ENCODE results near the gene MKNK2. TPM values are rescaled to one million over a fixed set of nuclear protein-coding genes. Genes with fewer than 3 reads are reported as not detected.

MKNK2 gene
- polyA plus RNA-seq, 1 of the 3 experiments (the other 2 are of a cell fraction): 65.4 TPM

- Histone ChIP-seq H3K27ac (ENCODE audit: low read depth in 2 of 2, low read length in 1 of 2) (peak overlapping the region in 1 of 2 experiments; percentile 54; a peak in 1 of 4 replicates), H3F3A (replicated peaks; ENCODE audit: insufficient read depth) (peaks cover 6% of the 10 kb centered on the region), H3K79me2 (ENCODE audit: insufficient read depth) (peaks cover 36% of the 10 kb centered on the region), H3K4me2 (no peak overlapping the region), H3K27me3 (ENCODE audit: insufficient read depth) (no peaks in the 10 kb centered on the region), H3K4me3 (ENCODE audit: low read depth in 2 of 2, low read length in 1 of 2) (no peak overlapping the region), H3K9ac (no peak overlapping the region), H2AFZ (ENCODE audit: low read depth) (no peak overlapping the region), H3K9me2 (no peaks in the 10 kb centered on the region), H3K4me1 (ENCODE audit: control insufficient read depth in 1 of 2, insufficient read depth in 2 of 2, low read depth in 1 of 2, low read length in 1 of 2) (peaks cover 25 to 69% of the 10 kb centered on the region in 2 experiments; a peak in 3 of 4 replicates), H3K9me3 (no peaks in the 10 kb centered on the region), H4K20me1 (ENCODE audit: insufficient read depth) (peaks cover 75% of the 10 kb centered on the region), H3K36me3 (replicated peaks in 1 of 2; ENCODE audit: control insufficient read depth in 1 of 2, insufficient read depth in 2 of 2, low read length in 1 of 2) (peaks cover 4 to 55% of the 10 kb centered on the region in 2 experiments)
- ChIA-PET CTCF (interaction anchor here (0.6 kb wide), 1 partner anchor 105 kb away, joined by 3 read pairs; no protein-coding TSS in a partner anchor), POLR2A (no interaction called here)
- WGBS (ENCODE audit: low lambda C conversion rate): 96% methylated on average over 17 of the region's 18 CpGs
- TF ChIP-seq RFX5 (IDR thresholded peaks at IDR 0.05; ENCODE audit: low read length): no peak
- no peak for TF ChIP-seq REST (IDR thresholded peaks at IDR 0.05; ENCODE audit: low read depth, low read length)
- no peak for TF ChIP-seq ZBTB33 (IDR thresholded peaks at IDR 0.05; ENCODE audit: borderline replicate concordance, low read depth)
- no peak for TF ChIP-seq EP300 (IDR thresholded peaks at IDR 0.05; ENCODE audit: borderline replicate concordance in 1 of 2, low read depth in 1 of 2, low read length in 1 of 2)
- TF ChIP-seq SIN3A (IDR thresholded peaks at IDR 0.05; ENCODE audit: borderline replicate concordance, low read depth, low read length): no peak
- no peak for DNase-seq
These were observed 6.1 kb downstream of the MKNK2 start for GRCh38 chr19:2044709-2045500.

GRCh38 chr19:2043961-2044708, 6.9 kb downstream of the MKNK2 start:
- Histone ChIP-seq H3K36me3 (replicated peaks in 1 of 2; ENCODE audit: control insufficient read depth in 1 of 2, insufficient read depth in 2 of 2, low read length in 1 of 2) (peaks cover 7 to 62% of the 10 kb centered on the region in 2 experiments), H3K79me2 (ENCODE audit: insufficient read depth) (peaks cover 28% of the 10 kb centered on the region)
- TF ChIP-seq NRF1 (IDR thresholded peaks at IDR 0.05; ENCODE audit: low read depth, low read length): no peak
- TF ChIP-seq EZH2phosphoT487 (IDR thresholded peaks at IDR 0.05; ENCODE audit: borderline replicate concordance, low read depth): no peak
- no peak for TF ChIP-seq ELF1 (IDR thresholded peaks at IDR 0.05)
- no peak for TF ChIP-seq REST (IDR thresholded peaks at IDR 0.05; ENCODE audit: low read depth, low read length)
- TF ChIP-seq IRF3 (IDR thresholded peaks at IDR 0.05; ENCODE audit: low read depth, low read length): no peak
- no peak for TF ChIP-seq MAX (IDR thresholded peaks at IDR 0.05; ENCODE audit: low read depth)

More at GRCh38 chr19:2043961-2044708, 6.9 kb downstream of the MKNK2 start:
- 94% methylated on average over 9 of the region's 11 CpGs for WGBS (ENCODE audit: low lambda C conversion rate)
- H3K4me1 ChIP-seq (ENCODE audit: control insufficient read depth in 1 of 2, insufficient read depth in 2 of 2, low read depth in 1 of 2, low read length in 1 of 2): peaks cover 21 to 62% of the 10 kb centered on the region in 2 experiments; a peak in 3 of 4 replicates
- H3K27ac ChIP-seq (ENCODE audit: low read depth in 2 of 2, low read length in 1 of 2): peak overlapping the region in 1 of 2 experiments; percentile 54; a peak in 1 of 4 replicates
- ChIA-PET POLR2A (no interaction called here), CTCF (interaction anchor here (1.0 kb wide), 1 partner anchor 24 kb away, joined by 3 read pairs; no protein-coding TSS in a partner anchor)
- H3K4me2 ChIP-seq: no peak overlapping the region
- peaks cover 67% of the 10 kb centered on the region for H4K20me1 ChIP-seq (ENCODE audit: insufficient read depth)
- H3K9me3 ChIP-seq: no peaks in the 10 kb centered on the region
- H3F3A ChIP-seq (replicated peaks; ENCODE audit: insufficient read depth): peaks cover 3% of the 10 kb centered on the region
- H3K9ac ChIP-seq: no peak overlapping the region
- H3K9me2 ChIP-seq: no peaks in the 10 kb centered on the region
- no peak overlapping the region for H2AFZ ChIP-seq (ENCODE audit: low read depth)
- no peak overlapping the region for H3K4me3 ChIP-seq (ENCODE audit: low read depth in 2 of 2, low read length in 1 of 2)
- DNase-seq: no peak
- H3K27me3 ChIP-seq (ENCODE audit: insufficient read depth): no peaks in the 10 kb centered on the region
